Activated CD4-positive, alpha-beta T cell treated with anti-CD3 and anti-CD28 coated beads, Interleukin-2, amount 50 U/mL, for 48 hours (primary cell): ENCODE data around the gene PHEX.
A peak's percentile ranks its signal among the peaks of the same experiment; 100 is the strongest.

Source experiments
- DNase-seq, 2 experiments: peaks; one replicate each; pipeline ENCODE4 v3.0.0-alpha.2; 2020

PHEX gene

GRCh38 chrX:22041907-22042530 is 9.9 kb downstream of the PHEX start:
- no peak for DNase-seq

GRCh38 chrX:22043872-22044271 is 11.7 kb downstream of the PHEX start:
- no peak for DNase-seq

GRCh38 chrX:22047468-22047867 is 15.3 kb downstream of the PHEX start:
- DNase-seq, result no peak

GRCh38 chrX:22053481-22053880 is 21.4 kb downstream of the PHEX start:
- no peak for DNase-seq

- no peak for DNase-seq
Observed at GRCh38 chrX:22056235-22056634, 24.1 kb downstream of the PHEX start.

- no peak for DNase-seq
Observed at GRCh38 chrX:22057667-22058066, 25.5 kb downstream of the PHEX start.

GRCh38 chrX:22059775-22060174 is 27.6 kb downstream of the PHEX start:
- DNase-seq, result no peak

GRCh38 chrX:22060415-22061280 is 28.5 kb downstream of the PHEX start:
- peak in 1 of 2 experiments; percentile 40 for DNase-seq

- DNase-seq, result peak; percentile 21 to 47
Observed at GRCh38 chrX:22063284-22063683, 31.2 kb downstream of the PHEX start.

GRCh38 chrX:22069586-22069985 is 37.5 kb downstream of the PHEX start:
- DNase-seq, result no peak

- no peak for DNase-seq
Observed at GRCh38 chrX:22073928-22074327, 41.8 kb downstream of the PHEX start.

GRCh38 chrX:22078117-22078516 is 46.0 kb downstream of the PHEX start:
- DNase-seq, result no peak

GRCh38 chrX:22081475-22082092 is 49.5 kb downstream of the PHEX start:
- DNase-seq, result peak; percentile 58 to 71

- no peak for DNase-seq
Observed at GRCh38 chrX:22086003-22086402, 53.9 kb downstream of the PHEX start.

- no peak for DNase-seq
Observed at GRCh38 chrX:22087011-22087557, 55.0 kb downstream of the PHEX start.

- no peak for DNase-seq
Observed at GRCh38 chrX:22088326-22088725, 56.2 kb downstream of the PHEX start.

- no peak for DNase-seq
Observed at GRCh38 chrX:22090181-22090580, 58.1 kb downstream of the PHEX start.

- no peak for DNase-seq
Observed at GRCh38 chrX:22093550-22093949, 61.4 kb downstream of the PHEX start.

- no peak for DNase-seq
Observed at GRCh38 chrX:22095286-22095685, 63.2 kb downstream of the PHEX start.

- no peak for DNase-seq
Observed at GRCh38 chrX:22095856-22096255, 63.7 kb downstream of the PHEX start.

GRCh38 chrX:22097012-22097694 is 65.0 kb downstream of the PHEX start:
- DNase-seq, result no peak

- no peak for DNase-seq
Observed at GRCh38 chrX:22105231-22105630, 73.1 kb downstream of the PHEX start.

- no peak for DNase-seq
Observed at GRCh38 chrX:22105971-22106370, 73.8 kb downstream of the PHEX start.
